Caki2 (cell line): ENCODE measurements around the gene SELENOP. TPM values are rescaled to one million over a fixed set of nuclear protein-coding genes. Genes with fewer than 3 reads are reported as not detected.

Experiments
- DNase-seq: peaks from one replicate; pipeline ENCODE4 v3.0.0-alpha.2; 2015; ENCODE audit warnings: low read depth
- in situ Hi-C: cut with HindIII; loops from 2 replicates; pipeline ENCODE4 v1.10.0; 2016; ENCODE audit warnings: low sequenced_read_pairs, low pct_unique_long_range_greater_than_20kb, mixed read lengths
- total RNA-seq: library from RNA; depleted of rRNA; stranded (reverse); fragments of >200 nt; shearing (Covaris generic); gene quantifications from 2 replicates; pipeline ENCODE4 v1.2.3, GENCODE V29; 2014; ENCODE audit warnings: low replicate concordance

The SELENOP gene
- total RNA-seq, 1 experiment from 2014 or later, result not detected

- DNase-seq, result no peak
- in situ Hi-C loops, result no loop called here
These were observed 10.1 kb downstream of the SELENOP start for GRCh38 chr5:42801516-42802166.

- in situ Hi-C loops, result no loop called here
- DNase-seq, result no peak
These were observed 10.9 kb downstream of the SELENOP start for GRCh38 chr5:42800748-42801330.

GRCh38 chr5:42799668-42800114 is 12.0 kb downstream of the SELENOP start:
- no peak for DNase-seq
- in situ Hi-C loops, result no loop called here

GRCh38 chr5:42799241-42799608 is 12.5 kb downstream of the SELENOP start:
- in situ Hi-C loops, result no loop called here
- no peak for DNase-seq

- in situ Hi-C loops, result no loop called here
- no peak for DNase-seq
These were observed 13.1 kb downstream of the SELENOP start for GRCh38 chr5:42798284-42799240.

- in situ Hi-C loops, result no loop called here
- no peak for DNase-seq
These were observed 20.5 kb downstream of the SELENOP start for GRCh38 chr5:42791151-42791550.

GRCh38 chr5:42787845-42788244 is 23.8 kb downstream of the SELENOP start:
- no peak for DNase-seq
- in situ Hi-C loops, result no loop called here

GRCh38 chr5:42787073-42787472 is 24.6 kb downstream of the SELENOP start:
- in situ Hi-C loops, result no loop called here

GRCh38 chr5:42785756-42786155 is 25.9 kb downstream of the SELENOP start:
- in situ Hi-C loops, result no loop called here

More at GRCh38 chr5:42787073-42787472, 24.6 kb downstream of the SELENOP start:
- DNase-seq, result no peak

GRCh38 chr5:42784132-42784531 is 27.6 kb downstream of the SELENOP start:
- in situ Hi-C loops, result no loop called here
- DNase-seq, result no peak

More at GRCh38 chr5:42785756-42786155, 25.9 kb downstream of the SELENOP start:
- no peak for DNase-seq

- no peak for DNase-seq
- in situ Hi-C loops, result no loop called here
These were observed 30.1 kb downstream of the SELENOP start for GRCh38 chr5:42781584-42781983.

- in situ Hi-C loops, result no loop called here
- no peak for DNase-seq
These were observed 32.6 kb downstream of the SELENOP start for GRCh38 chr5:42779083-42779482.

- in situ Hi-C loops, result no loop called here
These were observed 39.3 kb downstream of the SELENOP start for GRCh38 chr5:42772265-42772993.

GRCh38 chr5:42770003-42770402 is 41.7 kb downstream of the SELENOP start:
- in situ Hi-C loops, result no loop called here

More at GRCh38 chr5:42772265-42772993, 39.3 kb downstream of the SELENOP start:
- no peak for DNase-seq

GRCh38 chr5:42768106-42768504 is 43.6 kb downstream of the SELENOP start:
- DNase-seq, result no peak
- in situ Hi-C loops, result no loop called here

More at GRCh38 chr5:42770003-42770402, 41.7 kb downstream of the SELENOP start:
- no peak for DNase-seq

- in situ Hi-C loops, result no loop called here
- DNase-seq, result peak; percentile 6
These were observed 44.1 kb downstream of the SELENOP start for GRCh38 chr5:42767491-42768105.

- no peak for DNase-seq
- in situ Hi-C loops, result no loop called here
These were observed 49.9 kb downstream of the SELENOP start for GRCh38 chr5:42761791-42762190.

GRCh38 chr5:42760426-42760825 is 51.3 kb downstream of the SELENOP start:
- in situ Hi-C loops, result no loop called here
- DNase-seq, result no peak
